SK-N-SH (cell line): ENCODE data around the gene PPP2R1B. TPM values are rescaled to one million over a fixed set of nuclear protein-coding genes. Genes with fewer than 3 reads are reported as not detected.

Source experiments
- CTCF ChIA-PET: fragments of 300-600, 350-600 bp; formaldehyde crosslinking; extraction: SDS; loops from one replicate; lab custom pipeline; 2021; lab: Yijun Ruan, JAX
- POLR2A ChIA-PET: fragments of 350-600 bp; sonication (Branson Sonifier 250); formaldehyde crosslinking; extraction: SDS; loops from one replicate; lab custom pipeline; 2020; ENCODE audit warnings: antibody characterized with exemption, inconsistent platforms; lab: Yijun Ruan, JAX
- DNase-seq: peaks from one replicate; pipeline ENCODE4 v3.0.0; 2012
- H2AFZ ChIP-seq: fragments of 200-600 bp; sonication (generic); 2 replicates; pipeline ENCODE4 v1.8.1; 2016; ENCODE audit warnings: antibody characterized with exemption, mild to moderate bottlenecking, low read depth
- H3F3A ChIP-seq: fragments of 200-600 bp; sonication (generic); replicated peaks from 2 replicates; pipeline ENCODE3; 2016; ENCODE audit warnings: antibody characterized with exemption, mild to moderate bottlenecking; ENCODE audit not compliant: insufficient read depth
- H3K27ac ChIP-seq, 2 experiments: fragments of 200-500 bp in 1 of 2; fragments of 200-600 bp in 1 of 2; sonication (Bioruptor generic) in 1 of 2; sonication (generic), shearing (Covaris generic) in 1 of 2; 2 replicates each; pipeline versions ENCODE4 v1.5.1 to v1.6.1; 2014 to 2016; ENCODE audit warnings: low read depth in 2 of 2, inconsistent platforms in 1 of 2, low read length in 1 of 2, mild to moderate bottlenecking in 1 of 2, mixed read lengths in 1 of 2
- H3K27me3 ChIP-seq: fragments of 200-600 bp; sonication (generic), shearing (Covaris generic); 2 replicates; pipeline ENCODE4 v1.6.1; 2016; ENCODE audit warnings: mixed run types; ENCODE audit not compliant: insufficient read depth
- H3K36me3 ChIP-seq, 2 experiments: fragments of 200-500 bp in 1 of 2; fragments of 200-600 bp in 1 of 2; sonication (Bioruptor generic) in 1 of 2; sonication (generic) in 1 of 2; replicated peaks in 1 of 2; 2 replicates each; pipeline versions ENCODE3 to v1.5.1; 2014 to 2016; ENCODE audit warnings: low read length in 1 of 2, mild to moderate bottlenecking in 1 of 2; ENCODE audit not compliant: insufficient read depth in 2 of 2, control insufficient read depth in 1 of 2
- H3K4me1 ChIP-seq, 2 experiments: fragments of 200-500 bp in 1 of 2; fragments of 200-600 bp in 1 of 2; sonication (Bioruptor generic) in 1 of 2; sonication (generic), shearing (Covaris generic) in 1 of 2; 2 replicates each; pipeline versions ENCODE4 v1.5.1 to v1.6.1; 2014 to 2016; ENCODE audit warnings: low read depth in 1 of 2, low read length in 1 of 2, mixed run types in 1 of 2; ENCODE audit not compliant: insufficient read depth in 2 of 2, control insufficient read depth in 1 of 2
- H3K4me2 ChIP-seq: fragments of 200-600 bp; sonication (generic), shearing (Covaris generic); 2 replicates; pipeline ENCODE4 v1.6.1; 2017; ENCODE audit warnings: mixed run types
- H3K4me3 ChIP-seq, 2 experiments: fragments of 200-500 bp in 1 of 2; fragments of 200-600 bp in 1 of 2; sonication (Bioruptor generic) in 1 of 2; sonication (generic), shearing (Covaris generic) in 1 of 2; 2 replicates each; pipeline versions ENCODE4 v1.5.1 to v1.8.1; 2014 to 2016; ENCODE audit warnings: low read depth in 2 of 2, inconsistent platforms in 1 of 2, low read length in 1 of 2, mild to moderate bottlenecking in 1 of 2, mixed read lengths in 1 of 2, moderate library complexity in 1 of 2
- H3K79me2 ChIP-seq: fragments of 200-600 bp; sonication (generic); 2 replicates; pipeline ENCODE4 v1.8.1; 2017; ENCODE audit warnings: mild to moderate bottlenecking; ENCODE audit not compliant: insufficient read depth
- H3K9ac ChIP-seq: fragments of 200-600 bp; sonication (generic); 2 replicates; pipeline ENCODE4 v1.6.1; 2017; ENCODE audit warnings: mixed run types
- H3K9me2 ChIP-seq: fragments of 200-600 bp; sonication (generic); 2 replicates; pipeline ENCODE4 v1.6.1; 2017; ENCODE audit warnings: mixed run types
- H3K9me3 ChIP-seq: fragments of 200-600 bp; sonication (generic); 2 replicates; pipeline ENCODE4 v1.6.1; 2017; ENCODE audit warnings: mixed run types, mild to moderate bottlenecking, moderate library complexity
- H4K20me1 ChIP-seq: fragments of 200-600 bp; sonication (generic); 2 replicates; pipeline ENCODE4 v1.6.1; 2017; ENCODE audit warnings: mild to moderate bottlenecking, mixed run types; ENCODE audit not compliant: insufficient read depth
- CHD2 ChIP-seq: fragments of 150-350 bp; IDR thresholded peaks from 2 replicates; pipeline ENCODE4 v1.6.1; 2018; ENCODE audit warnings: low read length; ENCODE audit not compliant: partially characterized antibody
- ELF1 ChIP-seq: IDR thresholded peaks from 2 replicates; pipeline ENCODE4 v1.4.0; 2012
- EP300 ChIP-seq, 2 experiments: IDR thresholded peaks; 2 replicates each; pipeline versions ENCODE4 v1.4.0 to v1.6.1; 2012; ENCODE audit warnings: borderline replicate concordance in 1 of 2, low read depth in 1 of 2, low read length in 1 of 2
- EZH2phosphoT487 ChIP-seq: fragments of 200-600 bp; sonication (generic); IDR thresholded peaks from 2 replicates; pipeline ENCODE4 v1.6.1; 2017; ENCODE audit warnings: low read depth, mixed run types, mild to moderate bottlenecking, antibody characterized with exemption, moderate library complexity, borderline replicate concordance
- FOXM1 ChIP-seq: IDR thresholded peaks from 2 replicates; pipeline ENCODE4 v1.4.0; 2012; ENCODE audit warnings: low read depth, mild to moderate bottlenecking
- GABPA ChIP-seq: IDR thresholded peaks from 2 replicates; pipeline ENCODE4 v1.4.0; 2012; ENCODE audit warnings: low read depth, mild to moderate bottlenecking
- GATA2 ChIP-seq: sonication (generic); formaldehyde crosslinking; IDR thresholded peaks from 2 replicates; pipeline ENCODE4 v1.5.0; 2020; ENCODE audit warnings: mild to moderate bottlenecking, missing genetic modification reagents
- MEF2A ChIP-seq: IDR thresholded peaks from 2 replicates; pipeline ENCODE4 v1.4.0; 2012; ENCODE audit warnings: low read depth, borderline replicate concordance
- NRF1 ChIP-seq: IDR thresholded peaks from 2 replicates; pipeline ENCODE4 v1.6.1; 2012; ENCODE audit warnings: low read depth, mild to moderate bottlenecking, low read length
- PBX3 ChIP-seq: IDR thresholded peaks from 2 replicates; pipeline ENCODE4; 2012
- POLR2AphosphoS5 ChIP-seq: IDR thresholded peaks from 2 replicates; pipeline ENCODE4 v1.6.1; 2012; ENCODE audit warnings: low read depth, low read length
- REST ChIP-seq: IDR thresholded peaks from 2 replicates; pipeline ENCODE4 v1.6.1; 2012; ENCODE audit warnings: mild to moderate bottlenecking, low read depth, low read length, moderate library complexity
- SIN3A ChIP-seq: IDR thresholded peaks from 2 replicates; pipeline ENCODE4 v1.6.1; 2012; ENCODE audit warnings: low read depth, mild to moderate bottlenecking, low read length, moderate library complexity, borderline replicate concordance
- USF2 ChIP-seq: fragments of 150-350 bp; IDR thresholded peaks from 2 replicates; pipeline ENCODE4 v1.6.1; 2017; ENCODE audit warnings: antibody characterized with exemption, low read length, low read depth, borderline replicate concordance
- WGBS: methylation state at CpG from one replicate; pipeline ENCODE4 v1.1.6; 2017; ENCODE audit warnings: low lambda C conversion rate; 5-methylcytosine and 5-hydroxymethylcytosine counted together
- polyA plus RNA-seq, 3 experiments: library from polyadenylated mRNA; depleted of rRNA; stranded (reverse); fragments of >200 nt; gene quantifications; 2 replicates each; pipeline ENCODE4 v1.2.3, GENCODE V29; 2012
- TF ChIP-seq, protein P1 (sequence below): fragments of 150-350 bp; IDR thresholded peaks from 2 replicates; pipeline ENCODE4 v1.6.1; 2016; ENCODE audit warnings: mild to moderate bottlenecking, low read depth, low read length

PPP2R1B gene
- polyA plus RNA-seq, 1 of the 3 experiments (the other 2 are of a cell fraction), result 25.9 TPM

- TF ChIP-seq REST (no peak), NRF1 (no peak)
Observed at GRCh38 chr11:111811445-111811844, 45.3 kb upstream of the PPP2R1B start (continued).

DNA sequence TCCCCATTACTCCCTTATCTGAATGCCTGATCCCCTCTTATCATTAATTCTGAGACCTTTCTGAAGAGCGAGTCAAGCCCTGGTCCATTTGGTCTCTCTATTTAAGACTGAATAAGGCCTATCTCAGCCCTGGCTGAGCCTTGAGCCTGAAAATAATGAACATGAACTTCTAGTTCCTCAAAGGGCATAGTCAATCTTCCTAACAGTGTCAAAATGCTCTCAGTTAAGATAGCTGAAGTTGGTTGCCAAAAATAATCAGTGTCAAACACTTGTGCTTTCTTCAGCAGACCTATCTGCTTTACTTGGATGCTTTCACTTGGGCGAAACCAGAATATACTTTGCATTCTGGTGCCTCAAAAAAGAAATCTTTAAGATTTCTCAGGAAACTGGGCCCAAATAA lies 42.6 kb upstream of the PPP2R1B start:
- WGBS, result 97% methylated on average over 2 of the region's 2 CpGs
- H3F3A ChIP-seq, result no peaks in the 10 kb centered on the region
- H3K27ac ChIP-seq, result no peak overlapping the region
- peaks cover 2 to 14% of the 10 kb centered on the region in 2 experiments for H3K36me3 ChIP-seq
- no peak overlapping the region for H3K9ac ChIP-seq
- H3K4me1 ChIP-seq, result no peaks in the 10 kb centered on the region
- no peaks in the 10 kb centered on the region for H3K79me2 ChIP-seq
- ChIA-PET CTCF (interaction anchor here (3.0 kb wide), 1 partner anchor 12 kb away, joined by 11 read pairs; no protein-coding TSS in a partner anchor), POLR2A (no interaction called here)
- no peak overlapping the region for H3K4me2 ChIP-seq
- H3K27me3 ChIP-seq, result no peaks in the 10 kb centered on the region
- no peaks in the 10 kb centered on the region for H4K20me1 ChIP-seq
- no peak for DNase-seq
- H2AFZ ChIP-seq, result no peak overlapping the region
- H3K9me2 ChIP-seq, result no peaks in the 10 kb centered on the region
- TF ChIP-seq USF2 (no peak), PBX3 (no peak), FOXM1 (no peak), GABPA (no peak)
- H3K4me3 ChIP-seq, result no peak overlapping the region
- no peaks in the 10 kb centered on the region for H3K9me3 ChIP-seq

- H3K79me2 ChIP-seq, result no peaks in the 10 kb centered on the region
- no peaks in the 10 kb centered on the region for H4K20me1 ChIP-seq
- no peaks in the 10 kb centered on the region for H3F3A ChIP-seq
- no peaks in the 10 kb centered on the region for H3K27me3 ChIP-seq
- H3K27ac ChIP-seq, result no peak overlapping the region
- CTCF ChIA-PET, result interaction anchor here (0.9 to 3.0 kb wide), 3 partner anchors 11 to 34 kb away, joined by 3 to 11 read pairs (median 4); no protein-coding TSS in a partner anchor
- no peaks in the 10 kb centered on the region for H3K9me3 ChIP-seq
- no peak overlapping the region for H3K4me2 ChIP-seq
- H3K9ac ChIP-seq, result no peak overlapping the region
- POLR2A ChIA-PET, result no interaction called here
- TF ChIP-seq CHD2, result no peak
- no peak for TF ChIP-seq EZH2phosphoT487
- no peak for TF ChIP-seq ELF1
- TF ChIP-seq NRF1, result no peak
- no peak for TF ChIP-seq EP300 (IDR thresholded peaks at IDR 0.05; ENCODE audit: borderline replicate concordance in 1 of 2, low read depth in 1 of 2, low read length in 1 of 2)
- TF ChIP-seq SIN3A, result no peak
- TF ChIP-seq MEF2A, result no peak
- TF ChIP-seq, protein P1, sequence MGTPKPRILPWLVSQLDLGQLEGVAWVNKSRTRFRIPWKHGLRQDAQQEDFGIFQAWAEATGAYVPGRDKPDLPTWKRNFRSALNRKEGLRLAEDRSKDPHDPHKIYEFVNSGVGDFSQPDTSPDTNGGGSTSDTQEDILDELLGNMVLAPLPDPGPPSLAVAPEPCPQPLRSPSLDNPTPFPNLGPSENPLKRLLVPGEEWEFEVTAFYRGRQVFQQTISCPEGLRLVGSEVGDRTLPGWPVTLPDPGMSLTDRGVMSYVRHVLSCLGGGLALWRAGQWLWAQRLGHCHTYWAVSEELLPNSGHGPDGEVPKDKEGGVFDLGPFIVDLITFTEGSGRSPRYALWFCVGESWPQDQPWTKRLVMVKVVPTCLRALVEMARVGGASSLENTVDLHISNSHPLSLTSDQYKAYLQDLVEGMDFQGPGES, result no peak
- no peak for TF ChIP-seq GABPA
- TF ChIP-seq PBX3, result no peak
- no peak for TF ChIP-seq GATA2 (CRISPR knock-in tag)
- TF ChIP-seq POLR2AphosphoS5, result no peak
- WGBS, result 92% methylated on average over 2 of the region's 2 CpGs
- no peaks in the 10 kb centered on the region for H3K4me1 ChIP-seq
- H3K36me3 ChIP-seq, result peaks cover 2 to 14% of the 10 kb centered on the region in 2 experiments
- no peaks in the 10 kb centered on the region for H3K9me2 ChIP-seq
- H2AFZ ChIP-seq, result no peak overlapping the region
- no peak for DNase-seq
- no peak overlapping the region for H3K4me3 ChIP-seq
Observed at GRCh38 chr11:111808063-111808588, 41.9 kb upstream of the PPP2R1B start.
